Right hindlimb (tissue), 1 donor: ENCODE results near the gene MYT1.
"Not testable (repeated sequence)": the region's sequence is repeated elsewhere in the genome, so short reads cannot be mapped to it uniquely, and the experiment has no call there.

Experiments used
- DNase-seq: peaks from one replicate; pipeline ENCODE4 v3.0.0-alpha.2; 2018

MYT1 gene

DNA sequence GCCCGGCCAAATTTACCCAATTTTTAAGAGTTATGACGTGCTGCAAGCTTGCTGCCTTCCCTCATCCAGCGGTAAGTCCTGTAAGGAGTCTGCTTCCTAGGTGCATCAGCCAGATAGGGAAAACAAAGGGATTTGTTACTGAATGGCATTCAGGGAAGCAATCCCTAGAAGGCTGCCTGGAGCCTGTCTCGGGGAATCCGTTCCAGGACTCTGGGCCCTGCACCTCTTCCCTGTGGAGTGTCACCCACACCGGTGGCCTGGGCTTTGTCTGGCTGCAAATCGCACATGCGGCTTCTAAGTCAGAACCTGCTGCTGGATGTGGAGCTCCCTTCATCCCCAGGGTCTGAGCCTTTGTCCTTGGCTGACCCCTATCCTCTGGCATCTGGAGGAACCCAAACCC is 7.0 kb downstream of the MYT1 start:
- DNase-seq: no peak

DNA sequence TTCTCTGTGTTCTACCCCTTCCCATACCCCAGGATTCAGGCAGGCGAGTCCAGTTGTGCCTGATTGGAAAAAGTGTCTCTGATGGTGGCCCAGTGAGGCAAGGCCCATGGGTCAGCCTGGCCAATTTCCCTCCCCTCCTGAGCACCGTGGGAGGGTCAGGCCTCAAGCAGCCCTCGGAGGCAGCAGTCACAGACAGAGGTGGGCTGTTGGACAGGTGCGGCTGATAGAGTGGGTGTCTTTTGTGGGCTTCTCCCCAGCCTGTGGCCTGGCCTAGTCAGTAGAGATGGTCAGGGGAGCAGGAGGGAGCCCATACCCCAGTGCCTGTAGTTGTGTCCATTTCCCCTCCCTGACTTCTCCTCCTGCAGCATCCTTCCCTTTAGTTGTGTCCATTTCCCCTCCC is 8.9 kb downstream of the MYT1 start:
- DNase-seq: no peak

DNA sequence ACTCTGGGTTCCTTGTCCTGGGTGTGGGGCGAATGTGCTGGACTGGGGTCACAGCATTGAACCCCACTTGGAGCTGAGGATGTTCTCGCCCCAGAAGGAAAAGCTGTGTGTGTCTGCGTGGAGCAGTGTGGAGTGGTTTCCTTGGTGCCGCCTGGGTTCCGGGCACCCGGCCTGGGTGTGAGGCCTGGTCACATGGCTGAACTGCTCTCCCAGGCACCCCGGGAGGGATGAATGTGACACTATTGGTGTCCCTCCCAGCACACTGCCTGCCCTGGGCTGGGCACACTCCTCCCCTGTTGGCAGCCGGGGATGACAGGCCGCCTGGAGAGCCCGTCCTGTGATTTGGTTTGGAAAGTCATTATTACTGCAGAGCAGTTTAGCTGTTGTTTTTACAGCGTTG is 12.3 kb downstream of the MYT1 start:
- DNase-seq: no peak

DNA sequence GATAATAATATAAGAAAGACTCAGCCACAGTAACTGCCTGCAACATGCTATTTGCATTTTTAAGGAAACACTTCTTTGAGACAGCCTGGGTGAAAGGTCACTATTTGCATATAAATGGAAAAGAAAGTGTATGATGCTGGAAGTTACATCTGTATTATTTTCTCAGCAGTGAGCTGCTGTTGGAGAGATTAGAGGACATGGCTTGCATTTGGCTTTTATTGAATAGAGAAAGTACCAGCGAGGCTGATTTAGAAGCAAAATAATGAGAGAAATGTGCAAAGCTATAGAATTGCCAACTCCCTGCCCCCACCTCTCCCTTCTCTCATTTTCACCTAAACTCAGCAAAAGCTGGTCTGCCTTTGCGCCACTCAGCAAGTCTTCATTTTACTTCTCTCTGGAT is 12.7 kb downstream of the MYT1 start:
- no peak for DNase-seq

DNA sequence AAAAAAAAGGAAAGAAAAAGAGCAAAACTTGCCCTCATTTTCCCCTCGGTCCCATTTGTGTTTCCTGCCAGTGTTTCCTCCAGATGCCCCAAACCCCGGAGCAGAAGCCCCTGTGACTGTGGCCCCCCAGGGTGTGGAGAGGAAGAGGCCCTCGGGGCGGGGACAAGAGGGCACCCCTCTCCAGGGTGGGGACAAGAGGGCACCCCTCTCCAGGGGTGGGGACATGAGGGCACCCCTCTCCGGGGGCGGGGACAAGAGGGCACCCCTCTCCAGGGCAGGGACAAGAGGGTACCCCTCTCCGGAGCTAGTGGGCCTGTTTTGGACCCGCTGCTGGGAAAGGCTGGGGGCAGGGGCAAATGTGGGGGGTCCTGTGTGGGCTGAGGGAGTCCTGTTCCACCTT is 13.1 kb downstream of the MYT1 start:
- DNase-seq: no peak

DNA sequence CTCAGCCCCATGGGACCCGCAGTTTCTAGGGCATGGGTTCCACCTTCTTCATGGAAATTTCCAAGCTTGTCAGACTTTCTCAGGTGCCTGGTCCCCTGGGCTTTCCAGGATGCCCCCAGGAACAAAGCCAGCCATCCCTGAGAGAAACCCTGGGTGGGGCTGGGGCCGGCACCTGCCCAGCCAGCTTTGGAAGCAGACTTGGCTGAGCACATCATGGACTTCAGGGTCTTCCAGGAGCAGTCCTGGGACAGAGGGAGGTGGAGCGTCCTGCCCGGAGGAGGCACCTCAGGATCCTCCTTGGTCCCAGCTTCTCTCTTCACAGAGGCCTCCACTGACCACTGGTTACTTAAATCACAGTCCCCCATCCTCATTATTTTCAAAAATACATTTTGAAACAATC is 13.5 kb downstream of the MYT1 start:
- no peak for DNase-seq

DNA sequence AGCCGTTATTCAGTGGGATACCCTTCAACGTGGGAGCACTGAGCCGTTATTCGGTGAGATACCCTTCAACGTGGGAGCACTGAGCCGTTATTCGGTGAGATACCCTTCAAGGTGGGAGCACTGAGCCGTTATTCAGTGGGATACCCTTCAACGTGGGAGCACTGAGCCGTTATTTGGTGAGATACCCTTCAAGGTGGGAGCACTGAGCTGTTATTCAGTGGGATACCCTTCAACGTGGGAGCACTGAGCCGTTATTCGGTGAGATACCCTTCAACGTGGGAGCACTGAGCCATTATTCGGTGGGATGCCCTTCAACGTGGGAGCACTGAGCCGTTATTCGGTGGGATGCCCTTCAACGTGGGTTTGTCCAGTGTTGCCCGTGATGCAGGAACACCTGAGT is 14.7 kb downstream of the MYT1 start:
- not testable (repeated sequence) for DNase-seq

GRCh38 chr20:64179805-64180204 is 15.6 kb downstream of the MYT1 start:
- no peak for DNase-seq

DNA sequence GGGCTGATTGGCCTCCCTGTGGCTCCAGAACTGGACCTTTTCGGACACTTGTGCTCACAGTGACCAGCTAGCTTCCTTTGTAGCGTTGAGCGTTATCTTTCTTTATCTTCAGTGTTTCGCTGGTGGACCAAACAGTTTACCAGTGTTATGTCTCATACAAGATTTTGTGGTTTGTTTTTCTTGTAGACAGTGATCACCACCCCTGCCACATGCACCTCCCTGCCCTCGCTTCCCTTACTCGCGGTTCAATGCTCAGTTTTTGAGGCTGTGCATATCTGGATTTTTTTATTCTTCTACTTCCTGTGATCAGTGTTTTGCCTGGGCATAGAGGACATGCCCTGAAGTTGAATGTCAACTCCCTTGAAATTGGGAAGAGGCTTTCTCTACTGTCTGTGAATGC is 16.4 kb downstream of the MYT1 start:
- DNase-seq: no peak

DNA sequence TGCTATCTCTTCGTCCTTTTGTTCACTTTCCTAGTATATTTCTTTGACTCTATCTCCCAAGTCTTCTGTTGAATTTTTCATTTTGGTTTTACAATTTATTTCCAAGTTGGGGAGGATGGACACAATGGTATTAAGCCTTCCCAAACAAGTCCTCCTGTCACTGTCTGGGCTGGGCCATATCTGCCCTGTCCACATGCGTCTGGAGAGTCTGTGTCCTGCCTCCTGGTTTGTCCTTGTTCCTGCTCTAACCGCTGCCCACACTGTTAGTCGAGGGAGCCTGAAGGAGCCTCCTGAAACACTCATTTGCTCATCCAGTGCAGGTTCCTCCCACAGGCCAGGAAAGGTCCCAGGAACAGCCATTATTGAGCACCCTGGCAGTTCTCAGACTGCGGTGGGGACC is 17.1 kb downstream of the MYT1 start:
- no peak for DNase-seq

DNA sequence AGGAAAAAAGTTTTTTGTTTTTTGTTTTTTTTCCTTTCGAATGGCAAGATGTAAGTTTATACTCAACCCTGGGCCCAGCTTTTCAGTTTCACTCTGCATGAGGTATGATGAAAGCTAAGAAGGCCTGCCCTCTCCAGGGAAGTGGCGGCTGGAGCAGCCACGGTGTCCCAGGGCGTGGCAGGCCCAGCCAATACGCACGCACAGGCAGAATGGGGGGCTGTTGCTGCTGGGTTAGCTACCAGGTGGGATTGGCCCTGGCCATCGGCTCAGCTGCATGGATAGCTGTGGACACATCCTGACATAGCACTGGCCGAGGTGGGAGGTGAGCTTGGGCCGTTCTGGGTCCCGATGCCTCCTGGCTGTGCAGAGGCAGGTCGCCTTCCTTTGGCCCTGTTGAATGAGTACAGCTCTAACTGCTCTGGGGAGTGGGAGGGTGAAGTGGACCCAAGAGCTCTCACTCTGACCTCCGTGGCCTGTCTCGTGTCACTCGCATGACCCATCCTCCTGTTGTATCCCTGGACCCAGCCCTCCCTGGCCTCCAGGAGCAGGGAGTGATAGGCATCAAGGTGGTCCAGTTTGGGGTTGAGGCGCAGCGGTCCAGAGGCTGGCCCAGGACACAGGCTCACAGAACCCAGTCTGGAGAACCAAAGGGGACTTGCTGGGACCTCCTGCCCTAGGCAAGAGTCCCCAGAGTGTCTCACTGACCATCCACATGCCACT is 18.1 kb downstream of the MYT1 start:
- no peak for DNase-seq

- no peak for DNase-seq
These were observed 19.1 kb downstream of the MYT1 start for GRCh38 chr20:64183313-64183712.

DNA sequence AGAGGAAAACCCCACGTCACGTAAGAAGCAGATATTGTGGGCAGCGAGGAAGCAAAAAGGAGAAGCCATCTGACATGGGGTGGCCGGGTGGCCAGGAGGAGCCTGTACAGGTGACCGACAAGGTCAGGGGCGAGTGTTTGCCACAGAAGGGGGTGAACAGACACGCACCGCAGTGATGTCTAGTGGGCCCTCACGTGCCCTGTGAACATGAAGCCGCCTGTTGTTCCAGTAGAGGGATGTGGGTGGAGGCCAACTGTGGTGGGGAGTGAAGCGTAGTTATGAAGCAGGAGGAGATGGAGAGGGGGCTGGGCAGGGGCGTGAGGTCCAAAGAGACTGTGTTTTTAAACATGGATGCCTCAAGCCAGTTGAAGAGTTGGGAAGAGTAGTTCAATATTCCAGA is 20.5 kb downstream of the MYT1 start:
- no peak for DNase-seq

GRCh38 chr20:64185276-64185900 is 21.1 kb downstream of the MYT1 start:
- DNase-seq: no peak

DNA sequence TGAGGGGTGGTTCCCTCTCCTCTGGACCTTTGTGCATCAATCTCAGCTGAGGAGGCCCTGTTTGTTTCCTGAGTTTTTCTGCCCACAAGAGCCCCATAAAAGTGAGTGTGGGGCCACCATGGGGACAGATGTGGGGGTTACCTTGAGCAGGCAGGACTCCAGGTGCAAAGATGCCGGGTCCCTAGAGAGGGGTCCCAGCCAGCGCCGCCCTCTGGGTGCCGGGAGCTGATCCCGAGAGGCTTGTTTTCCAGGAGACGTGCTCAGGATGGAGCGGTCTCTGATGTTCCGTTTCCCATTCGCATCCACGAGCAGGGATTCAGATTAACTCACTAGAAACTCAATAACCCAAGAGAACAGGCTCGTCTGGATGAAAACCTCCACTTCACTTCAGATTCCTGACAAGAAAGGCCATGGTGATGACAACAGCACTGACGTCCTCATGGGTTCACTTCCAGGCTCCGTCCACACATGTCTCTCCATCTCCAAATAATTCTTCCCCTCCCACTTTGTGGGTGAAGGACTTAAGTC is 21.9 kb downstream of the MYT1 start:
- no peak for DNase-seq

- DNase-seq: not testable (repeated sequence)
These were observed 23.0 kb downstream of the MYT1 start for GRCh38 chr20:64187213-64187612.

DNA sequence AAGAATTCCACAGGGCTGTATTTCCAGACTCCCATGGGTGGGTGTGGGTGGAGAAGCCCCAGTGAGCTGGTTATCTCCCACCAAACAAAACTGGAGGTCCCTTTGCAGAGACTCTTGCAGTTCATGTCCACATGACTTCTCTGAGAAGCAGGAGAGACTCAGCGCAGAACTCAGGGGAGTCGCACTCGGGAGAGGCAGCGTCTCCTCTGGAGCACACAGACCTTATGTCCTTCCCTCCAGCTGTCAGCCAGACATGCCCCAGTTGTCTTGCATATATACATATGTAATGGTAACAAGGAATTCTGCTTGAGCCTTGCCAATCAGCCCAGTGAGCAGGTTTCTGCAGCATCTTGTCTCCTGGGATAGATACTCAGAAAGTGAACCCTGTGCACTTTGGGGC is 23.8 kb downstream of the MYT1 start:
- DNase-seq: no peak

GRCh38 chr20:64188682-64189529 is 24.7 kb downstream of the MYT1 start:
- no peak for DNase-seq

GRCh38 chr20:64189530-64189966 is 25.3 kb downstream of the MYT1 start:
- no peak for DNase-seq

DNA sequence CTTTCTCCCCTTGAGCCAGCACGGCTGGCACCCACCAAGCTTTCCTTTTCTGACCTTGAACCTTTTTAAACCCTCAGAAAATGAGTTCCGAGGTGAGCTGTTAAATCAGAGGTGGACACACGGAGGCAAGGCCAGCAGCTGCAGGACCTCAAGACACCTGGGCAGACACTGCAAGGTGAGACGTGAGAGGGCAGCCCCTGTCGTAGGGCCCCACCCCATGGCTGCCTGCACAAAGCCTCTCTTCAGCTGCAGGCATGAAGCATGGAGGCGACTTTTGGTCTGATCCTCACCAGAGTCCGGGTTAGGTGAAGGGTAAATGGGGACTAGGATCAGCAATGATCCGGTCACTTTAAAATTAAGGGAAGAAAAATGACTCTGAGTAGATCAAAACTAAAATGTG is 25.7 kb downstream of the MYT1 start:
- DNase-seq: no peak

DNA sequence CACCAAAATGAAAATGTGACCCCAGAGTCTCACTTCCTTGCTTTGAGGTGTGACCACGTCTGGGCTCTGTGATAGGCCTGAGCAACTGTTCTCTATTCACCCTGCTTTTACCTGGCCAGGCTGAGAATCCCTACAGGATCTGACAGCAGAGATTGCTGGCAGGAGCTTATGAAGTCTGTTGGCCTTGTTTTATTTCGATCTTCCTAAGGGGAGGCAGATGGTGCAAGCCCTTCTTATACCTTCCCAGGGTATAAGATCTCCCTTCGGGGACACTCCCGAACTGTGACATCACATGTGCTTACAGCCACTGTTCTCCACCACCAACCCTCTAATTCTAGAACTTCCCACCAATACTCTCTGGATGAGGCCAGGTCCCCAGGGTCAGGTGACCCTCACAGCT is 26.8 kb downstream of the MYT1 start:
- no peak for DNase-seq

DNA sequence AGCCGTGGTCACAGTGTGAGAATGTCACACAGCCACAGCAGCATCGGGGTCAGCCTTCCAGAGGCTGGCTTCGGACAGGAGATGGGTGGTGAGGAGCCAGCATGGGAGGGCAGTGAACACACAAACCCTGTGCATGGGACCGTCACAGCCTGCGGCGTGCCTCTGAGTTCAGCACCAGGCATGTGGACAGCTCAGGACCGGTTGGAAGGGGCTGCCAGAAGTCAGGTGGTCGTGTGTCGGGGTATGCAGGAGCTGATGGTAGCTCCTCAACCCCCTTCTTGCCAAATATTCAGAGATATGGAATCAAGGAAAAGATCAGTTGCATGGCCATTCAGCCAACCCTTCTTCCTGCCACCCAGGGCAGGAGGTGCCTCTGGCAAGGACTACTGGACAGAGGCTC is 28.2 kb downstream of the MYT1 start:
- no peak for DNase-seq

DNA sequence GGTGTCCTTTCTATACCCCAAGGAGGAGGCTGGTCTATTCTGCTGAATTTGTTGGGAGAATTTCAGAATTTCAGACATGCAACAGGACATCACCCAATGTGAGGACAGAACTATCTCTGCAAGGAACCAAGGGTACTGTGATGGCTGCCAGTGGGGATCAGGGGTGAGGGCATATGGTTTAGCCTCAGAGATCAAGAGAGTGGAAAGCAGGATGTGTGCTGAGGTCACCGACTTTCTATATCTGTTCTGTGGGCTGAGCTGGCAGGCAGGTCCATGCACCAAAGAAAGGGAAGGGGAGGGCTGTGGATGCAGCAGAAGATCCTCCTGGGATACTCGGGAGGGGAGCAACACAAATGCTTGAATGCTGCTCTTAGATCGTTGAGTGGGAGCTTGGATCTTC is 28.8 kb downstream of the MYT1 start:
- no peak for DNase-seq

DNA sequence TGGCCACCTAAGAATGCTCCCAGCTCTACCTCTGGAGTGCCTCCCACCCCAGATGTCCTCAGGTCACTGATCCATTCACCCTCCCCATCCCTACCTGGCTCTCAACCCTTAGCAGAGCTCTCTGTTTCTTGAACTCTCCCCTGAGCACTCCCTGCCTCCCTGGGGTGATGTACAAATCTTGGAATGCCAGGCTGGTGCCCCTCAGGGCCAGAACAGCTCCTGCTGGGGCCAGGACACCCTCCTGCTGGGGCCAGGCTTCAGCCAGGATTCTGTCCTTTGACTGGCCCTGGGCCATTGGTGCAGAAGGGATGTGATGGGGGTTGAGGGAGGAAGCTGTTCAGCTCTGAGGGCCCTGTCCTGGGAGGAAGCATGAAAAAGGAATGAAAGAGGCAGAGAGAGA is 30.0 kb downstream of the MYT1 start:
- no peak for DNase-seq
